GM12878 (cell line): ENCODE measurements around the gene PPP4R4. TPM values are rescaled to one million over a fixed set of nuclear protein-coding genes. Genes with fewer than 3 reads are reported as not detected.

Source experiments
- ATAC-seq: fragments of 200-7000 bp; cut with Tn5 transposase; 3 replicates; pipeline ENCODE4 v1.9.1; 2020; ENCODE audit warnings: mild to moderate bottlenecking, moderate library complexity
- BruUV-seq: library from RNA; stranded (reverse); fragments of 400-500 nt; replicated peaks from 2 replicates; lab custom pipeline; 2021; lab: Mats Ljungman, UMichigan
- CTCF ChIA-PET: fragments of 300-600 bp; sonication (Branson Sonifier 250); formaldehyde crosslinking; extraction: SDS; loops from one replicate; lab custom pipeline; 2021; ENCODE audit warnings: inconsistent platforms; lab: Yijun Ruan, JAX
- POLR2A ChIA-PET: fragments of 350-600 bp; formaldehyde crosslinking; extraction: SDS; loops from one replicate; lab custom pipeline; 2021; ENCODE audit warnings: inconsistent platforms; lab: Charles Lee
- RAD21 ChIA-PET: fragments of 300-600 bp; sonication (Branson Sonifier 250); formaldehyde crosslinking; loops from one replicate; lab custom pipeline; 2023; ENCODE audit warnings: antibody characterized with exemption; ENCODE audit not compliant: unreplicated experiment; lab: Charles Lee
- SMC1A ChIA-PET: fragments of 300-600 bp; sonication (Branson Sonifier 250); formaldehyde crosslinking; loops from one replicate; lab custom pipeline; 2023; ENCODE audit not compliant: unreplicated experiment, uncharacterized antibody; lab: Charles Lee
- DNase-seq: peaks from one replicate; pipeline ENCODE4 v3.0.0-alpha.2; 2011; ENCODE audit warnings: low read depth, low spot score
- FAIRE-seq: peaks from 3 replicates; lab custom pipeline; 2011; peaks lifted over from hg19 to GRCh38; lab: Jason Lieb, UNC
- H2AFZ ChIP-seq: 2 replicates; pipeline ENCODE4 v1.6.0; 2011; ENCODE audit warnings: low read depth, low read length, control low read depth; ENCODE audit not compliant: control insufficient read depth
- H3K27ac ChIP-seq: 2 replicates; pipeline ENCODE4 v1.5.1; 2011; ENCODE audit warnings: control low read depth; ENCODE audit not compliant: control insufficient read depth, insufficient read depth
- H3K27me3 ChIP-seq, 2 experiments: replicated peaks in 1 of 2; 2 replicates each; pipeline versions ENCODE4 v1.6.0 to v1.6.1; 2011; ENCODE audit warnings: low read length in 1 of 2; ENCODE audit not compliant: control insufficient read depth in 2 of 2, insufficient read depth in 2 of 2
- H3K36me3 ChIP-seq, 2 experiments: 2 replicates each; pipeline ENCODE4 v1.5.1; 2011; ENCODE audit warnings: low read length in 1 of 2; ENCODE audit not compliant: control insufficient read depth in 2 of 2, insufficient read depth in 2 of 2
- H3K4me1 ChIP-seq: 2 replicates; pipeline ENCODE4 v1.6.1; 2011; ENCODE audit warnings: mild to moderate bottlenecking, low read length, moderate library complexity, mixed read lengths; ENCODE audit not compliant: control insufficient read depth, insufficient read depth
- H3K4me2 ChIP-seq: 2 replicates; pipeline ENCODE4 v1.6.0; 2011; ENCODE audit warnings: control low read depth; ENCODE audit not compliant: control insufficient read depth, insufficient read depth
- H3K4me3 ChIP-seq: fragments of 200-600 bp; sonication (generic); 2 replicates; pipeline ENCODE4 v1.5.1; 2016
- H3K79me2 ChIP-seq: 2 replicates; pipeline ENCODE4 v1.6.0; 2011; ENCODE audit warnings: low read length; ENCODE audit not compliant: control insufficient read depth, insufficient read depth
- H3K9ac ChIP-seq: 2 replicates; pipeline ENCODE4 v1.8.0; 2011; ENCODE audit warnings: low read length, control low read depth, mixed read lengths; ENCODE audit not compliant: control insufficient read depth, insufficient read depth
- H3K9me3 ChIP-seq: replicated peaks from 3 replicates; pipeline ENCODE4 v1.5.1; 2011; ENCODE audit warnings: mild to moderate bottlenecking, low read length; ENCODE audit not compliant: control insufficient read depth, insufficient read depth
- H4K20me1 ChIP-seq: 2 replicates; pipeline ENCODE4 v1.6.0; 2011; ENCODE audit not compliant: control insufficient read depth, insufficient read depth
- JUNB ChIP-seq: IDR thresholded peaks from 2 replicates; pipeline ENCODE4 v1.6.1; 2016; ENCODE audit warnings: antibody characterized with exemption, mild to moderate bottlenecking
- MEF2A ChIP-seq: IDR thresholded peaks from 2 replicates; pipeline ENCODE4 v1.6.1; 2011; ENCODE audit warnings: low read depth, mild to moderate bottlenecking, low read length, moderate library complexity; ENCODE audit not compliant: insufficient read depth
- PAX5 ChIP-seq: IDR thresholded peaks from 2 replicates; pipeline ENCODE4 v1.6.1; 2011; ENCODE audit warnings: low read depth, low read length, borderline replicate concordance
- RFX5 ChIP-seq: IDR thresholded peaks from 2 replicates; pipeline ENCODE4 v1.6.1; 2011; ENCODE audit warnings: low read depth, low read length, improper control_type of control experiment
- SP1 ChIP-seq: IDR thresholded peaks from one replicate; pipeline ENCODE4 v1.6.1; 2011; ENCODE audit warnings: low read depth, low read length
- SPI1 ChIP-seq: IDR thresholded peaks from 2 replicates; pipeline ENCODE4 v1.6.1; 2011; ENCODE audit warnings: low read depth, mild to moderate bottlenecking, low read length, moderate library complexity, borderline replicate concordance; ENCODE audit not compliant: insufficient read depth
- ZNF24 ChIP-seq: fragments of 450-650 bp; IDR thresholded peaks from 2 replicates; pipeline ENCODE4 v1.6.1; 2017; ENCODE audit warnings: antibody characterized with exemption, mild to moderate bottlenecking
- WGBS: methylation state at CpG from one replicate; pipeline ENCODE4 v1.1.6; 2016; ENCODE audit warnings: low lambda C conversion rate; ENCODE audit not compliant: insufficient replicate concordance, insufficient coverage; ENCODE audit errors: missing lambda C conversion rate; 5-methylcytosine and 5-hydroxymethylcytosine counted together
- in situ Hi-C: fragments of 300-500 bp; cut with MboI; formaldehyde crosslinking; loops from 9 replicates; pipeline ENCODE4 v1.14.3; 2018; ENCODE audit warnings: mixed read lengths
- intact Hi-C: fragments of 100-400 bp; cut with micrococcal nuclease; formaldehyde crosslinking; loops from one replicate; pipeline ENCODE4 v1.14.2; 2022; ENCODE audit not compliant: unreplicated experiment
- polyA plus RNA-seq, 11 experiments: library from polyadenylated mRNA; depleted of rRNA in 4 of 11; unstranded in 6 of 11; stranded (reverse) in 5 of 11; fragments of >200 nt; fragmentation: Nextera tagmentation in 4 of 11; fragmentation: Illumina TruSeq in 1 of 11; extraction: Ambion mirVana in 4 of 11; extraction: Trizol in 1 of 11; gene quantifications; 1 replicate in 1 of 11; 2 replicates in 10 of 11; pipeline versions ENCODE4 v1.2.1 to v1.2.3, GENCODE V29; 2011 to 2016; ENCODE audit warnings: inconsistent platforms in 2 of 11, missing spikeins in 2 of 11, low read depth in 1 of 11
- total RNA-seq, 4 experiments: library from RNA; depleted of rRNA in 3 of 4; stranded (reverse); fragments of >200 nt in 3 of 4; fragmentation: Illumina TruSeq in 1 of 4; extraction: Trizol in 1 of 4; gene quantifications; 2 replicates each; pipeline versions ENCODE4 v1.2.1 to v1.2.3, GENCODE V29; 2013 to 2021
- TF ChIP-seq, protein P1 (sequence below): fragments of 450-650 bp; IDR thresholded peaks from 2 replicates; pipeline ENCODE4 v1.6.1; 2017; ENCODE audit warnings: mild to moderate bottlenecking, moderate library complexity
- TF ChIP-seq, protein P2 (sequence below): IDR thresholded peaks from 2 replicates; pipeline ENCODE4 v1.6.1; 2012; ENCODE audit warnings: low read depth, low read length, improper control_type of control experiment
- TF ChIP-seq, protein P3 (sequence below): fragments of 450-650 bp; IDR thresholded peaks from 2 replicates; pipeline ENCODE4 v1.6.1; 2016; ENCODE audit warnings: mild to moderate bottlenecking, moderate library complexity, borderline replicate concordance
- TF ChIP-seq, protein P4 (sequence below): fragments of 450-650 bp; IDR thresholded peaks from 2 replicates; pipeline ENCODE4 v1.6.1; 2016; ENCODE audit warnings: mild to moderate bottlenecking
- TF ChIP-seq, protein P5 (sequence below): IDR thresholded peaks from 2 replicates; pipeline ENCODE4 v1.6.1; 2011; ENCODE audit warnings: borderline replicate concordance, low read depth, mild to moderate bottlenecking, moderate library complexity, low read length; ENCODE audit not compliant: insufficient read depth, poor library complexity, severe bottlenecking

The PPP4R4 gene
- total and polyA plus RNA-seq, 10 of the 15 experiments (the other 5 are each of a cell fraction or from before 2014, with no cell fraction given): 0.01 to 0.13 (median 0.08) TPM; not detected in 4

DNA sequence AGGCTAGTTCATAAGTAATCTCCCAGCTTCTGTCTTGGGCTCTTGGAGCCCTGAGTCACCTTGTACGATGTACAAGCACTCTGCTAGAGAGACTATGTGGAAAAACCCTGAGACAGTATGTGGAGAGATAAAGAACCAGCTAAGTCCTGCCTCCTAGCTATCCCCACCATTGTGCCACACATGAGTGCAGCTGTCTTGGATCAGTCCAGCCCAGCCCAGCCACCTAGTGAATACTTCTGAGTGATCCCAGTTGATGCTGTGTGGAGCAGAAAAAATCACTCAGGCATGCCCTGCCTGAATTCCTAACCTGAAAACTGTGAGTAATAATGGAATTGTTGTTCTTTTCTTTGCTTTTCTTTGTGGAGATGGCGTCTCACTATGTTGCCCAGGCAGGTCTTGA is 154.1 kb downstream of the PPP4R4 start:
- FAIRE-seq (no peak), DNase-seq (no peak), ATAC-seq (no peak)
- Histone ChIP-seq H3K9me3 (no peaks in the 10 kb centered on the region), H3K4me3 (no peak overlapping the region), H3K36me3 (no peaks in the 10 kb centered on the region), H4K20me1 (no peaks in the 10 kb centered on the region), H3K4me2 (no peak overlapping the region), H3K9ac (no peak overlapping the region), H3K27ac (no peak overlapping the region), H3K4me1 (no peaks in the 10 kb centered on the region), H2AFZ (no peak overlapping the region), H3K27me3 (no peaks in the 10 kb centered on the region), H3K79me2 (no peaks in the 10 kb centered on the region)
- intact Hi-C loops (no loop called here), in situ Hi-C loops (no loop called here)
- ChIA-PET POLR2A (no interaction called here), SMC1A (no interaction called here), RAD21 (no interaction called here), CTCF (no interaction called here)
- BruUV-seq: no TSS peak
- WGBS: 47% methylated on average over 2 of the region's 2 CpGs
- TF ChIP-seq SPI1 (no peak), SP1 (no peak), JUNB (no peak), MEF2A (no peak), ZNF24 (no peak), RFX5 (no peak), PAX5 (no peak)
- TF ChIP-seq, protein P1, sequence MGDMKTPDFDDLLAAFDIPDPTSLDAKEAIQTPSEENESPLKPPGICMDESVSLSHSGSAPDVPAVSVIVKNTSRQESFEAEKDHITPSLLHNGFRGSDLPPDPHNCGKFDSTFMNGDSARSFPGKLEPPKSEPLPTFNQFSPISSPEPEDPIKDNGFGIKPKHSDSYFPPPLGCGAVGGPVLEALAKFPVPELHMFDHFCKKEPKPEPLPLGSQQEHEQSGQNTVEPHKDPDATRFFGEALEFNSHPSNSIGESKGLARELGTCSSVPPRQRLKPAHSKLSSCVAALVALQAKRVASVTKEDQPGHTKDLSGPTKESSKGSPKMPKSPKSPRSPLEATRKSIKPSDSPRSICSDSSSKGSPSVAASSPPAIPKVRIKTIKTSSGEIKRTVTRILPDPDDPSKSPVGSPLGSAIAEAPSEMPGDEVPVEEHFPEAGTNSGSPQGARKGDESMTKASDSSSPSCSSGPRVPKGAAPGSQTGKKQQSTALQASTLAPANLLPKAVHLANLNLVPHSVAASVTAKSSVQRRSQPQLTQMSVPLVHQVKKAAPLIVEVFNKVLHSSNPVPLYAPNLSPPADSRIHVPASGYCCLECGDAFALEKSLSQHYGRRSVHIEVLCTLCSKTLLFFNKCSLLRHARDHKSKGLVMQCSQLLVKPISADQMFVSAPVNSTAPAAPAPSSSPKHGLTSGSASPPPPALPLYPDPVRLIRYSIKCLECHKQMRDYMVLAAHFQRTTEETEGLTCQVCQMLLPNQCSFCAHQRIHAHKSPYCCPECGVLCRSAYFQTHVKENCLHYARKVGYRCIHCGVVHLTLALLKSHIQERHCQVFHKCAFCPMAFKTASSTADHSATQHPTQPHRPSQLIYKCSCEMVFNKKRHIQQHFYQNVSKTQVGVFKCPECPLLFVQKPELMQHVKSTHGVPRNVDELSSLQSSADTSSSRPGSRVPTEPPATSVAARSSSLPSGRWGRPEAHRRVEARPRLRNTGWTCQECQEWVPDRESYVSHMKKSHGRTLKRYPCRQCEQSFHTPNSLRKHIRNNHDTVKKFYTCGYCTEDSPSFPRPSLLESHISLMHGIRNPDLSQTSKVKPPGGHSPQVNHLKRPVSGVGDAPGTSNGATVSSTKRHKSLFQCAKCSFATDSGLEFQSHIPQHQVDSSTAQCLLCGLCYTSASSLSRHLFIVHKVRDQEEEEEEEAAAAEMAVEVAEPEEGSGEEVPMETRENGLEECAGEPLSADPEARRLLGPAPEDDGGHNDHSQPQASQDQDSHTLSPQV: no peak
- TF ChIP-seq, protein P2, sequence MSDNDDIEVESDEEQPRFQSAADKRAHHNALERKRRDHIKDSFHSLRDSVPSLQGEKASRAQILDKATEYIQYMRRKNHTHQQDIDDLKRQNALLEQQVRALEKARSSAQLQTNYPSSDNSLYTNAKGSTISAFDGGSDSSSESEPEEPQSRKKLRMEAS: no peak
- TF ChIP-seq, protein P3, sequence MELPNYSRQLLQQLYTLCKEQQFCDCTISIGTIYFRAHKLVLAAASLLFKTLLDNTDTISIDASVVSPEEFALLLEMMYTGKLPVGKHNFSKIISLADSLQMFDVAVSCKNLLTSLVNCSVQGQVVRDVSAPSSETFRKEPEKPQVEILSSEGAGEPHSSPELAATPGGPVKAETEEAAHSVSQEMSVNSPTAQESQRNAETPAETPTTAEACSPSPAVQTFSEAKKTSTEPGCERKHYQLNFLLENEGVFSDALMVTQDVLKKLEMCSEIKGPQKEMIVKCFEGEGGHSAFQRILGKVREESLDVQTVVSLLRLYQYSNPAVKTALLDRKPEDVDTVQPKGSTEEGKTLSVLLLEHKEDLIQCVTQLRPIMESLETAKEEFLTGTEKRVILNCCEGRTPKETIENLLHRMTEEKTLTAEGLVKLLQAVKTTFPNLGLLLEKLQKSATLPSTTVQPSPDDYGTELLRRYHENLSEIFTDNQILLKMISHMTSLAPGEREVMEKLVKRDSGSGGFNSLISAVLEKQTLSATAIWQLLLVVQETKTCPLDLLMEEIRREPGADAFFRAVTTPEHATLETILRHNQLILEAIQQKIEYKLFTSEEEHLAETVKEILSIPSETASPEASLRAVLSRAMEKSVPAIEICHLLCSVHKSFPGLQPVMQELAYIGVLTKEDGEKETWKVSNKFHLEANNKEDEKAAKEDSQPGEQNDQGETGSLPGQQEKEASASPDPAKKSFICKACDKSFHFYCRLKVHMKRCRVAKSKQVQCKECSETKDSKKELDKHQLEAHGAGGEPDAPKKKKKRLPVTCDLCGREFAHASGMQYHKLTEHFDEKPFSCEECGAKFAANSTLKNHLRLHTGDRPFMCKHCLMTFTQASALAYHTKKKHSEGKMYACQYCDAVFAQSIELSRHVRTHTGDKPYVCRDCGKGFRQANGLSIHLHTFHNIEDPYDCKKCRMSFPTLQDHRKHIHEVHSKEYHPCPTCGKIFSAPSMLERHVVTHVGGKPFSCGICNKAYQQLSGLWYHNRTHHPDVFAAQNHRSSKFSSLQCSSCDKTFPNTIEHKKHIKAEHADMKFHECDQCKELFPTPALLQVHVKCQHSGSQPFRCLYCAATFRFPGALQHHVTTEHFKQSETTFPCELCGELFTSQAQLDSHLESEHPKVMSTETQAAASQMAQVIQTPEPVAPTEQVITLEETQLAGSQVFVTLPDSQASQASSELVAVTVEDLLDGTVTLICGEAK: no peak
- TF ChIP-seq, protein P4, sequence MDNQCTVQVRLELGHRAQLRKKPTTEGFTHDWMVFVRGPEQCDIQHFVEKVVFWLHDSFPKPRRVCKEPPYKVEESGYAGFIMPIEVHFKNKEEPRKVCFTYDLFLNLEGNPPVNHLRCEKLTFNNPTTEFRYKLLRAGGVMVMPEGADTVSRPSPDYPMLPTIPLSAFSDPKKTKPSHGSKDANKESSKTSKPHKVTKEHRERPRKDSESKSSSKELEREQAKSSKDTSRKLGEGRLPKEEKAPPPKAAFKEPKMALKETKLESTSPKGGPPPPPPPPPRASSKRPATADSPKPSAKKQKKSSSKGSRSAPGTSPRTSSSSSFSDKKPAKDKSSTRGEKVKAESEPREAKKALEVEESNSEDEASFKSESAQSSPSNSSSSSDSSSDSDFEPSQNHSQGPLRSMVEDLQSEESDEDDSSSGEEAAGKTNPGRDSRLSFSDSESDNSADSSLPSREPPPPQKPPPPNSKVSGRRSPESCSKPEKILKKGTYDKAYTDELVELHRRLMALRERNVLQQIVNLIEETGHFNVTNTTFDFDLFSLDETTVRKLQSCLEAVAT: no peak
- TF ChIP-seq, protein P5, sequence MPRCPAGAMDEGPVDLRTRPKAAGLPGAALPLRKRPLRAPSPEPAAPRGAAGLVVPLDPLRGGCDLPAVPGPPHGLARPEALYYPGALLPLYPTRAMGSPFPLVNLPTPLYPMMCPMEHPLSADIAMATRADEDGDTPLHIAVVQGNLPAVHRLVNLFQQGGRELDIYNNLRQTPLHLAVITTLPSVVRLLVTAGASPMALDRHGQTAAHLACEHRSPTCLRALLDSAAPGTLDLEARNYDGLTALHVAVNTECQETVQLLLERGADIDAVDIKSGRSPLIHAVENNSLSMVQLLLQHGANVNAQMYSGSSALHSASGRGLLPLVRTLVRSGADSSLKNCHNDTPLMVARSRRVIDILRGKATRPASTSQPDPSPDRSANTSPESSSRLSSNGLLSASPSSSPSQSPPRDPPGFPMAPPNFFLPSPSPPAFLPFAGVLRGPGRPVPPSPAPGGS: no peak
